ENCODE data around the gene RSRC2. TPM values are rescaled to one million over a fixed set of nuclear protein-coding genes. Genes with fewer than 3 reads are reported as not detected.
"Not testable (repeated sequence)": the region's sequence is repeated elsewhere in the genome, so short reads cannot be mapped to it uniquely, and the experiment has no call there.

RSRC2 gene
- 106 and 126 TPM in 2 replicates for total RNA-seq

GRCh38 chr12:122526683-122527477 is at the start of gene RSRC2, which contains the start of gene KNTC1:
RSRC2 (minus strand) TSS chr12:122526936; CDS start chr12:122526853, 83 bp downstream.
KNTC1 (plus strand) TSS chr12:122527249; CDS start chr12:122530064, 2,815 bp downstream.
- DNase-seq (peak; percentile 85), ATAC-seq (ENCODE audit: low read depth) (peak; percentile 91)
- Mint-ChIP-seq H3K4me1 (peaks cover 43% of the 10 kb centered on the region), H3K27ac (no peak within 1 kb of the TSS), H3K36me3 (ENCODE audit: low read depth) (peaks cover 38% of the 10 kb centered on the region), H3K27me3 (no peaks in the 10 kb centered on the region), H3K4me3 (no peak within 1 kb of the TSS), H3K9me3 (no peaks in the 10 kb centered on the region)
- intact Hi-C loops (cut with micrococcal nuclease): loop anchor here (1.0 to 10.0 kb wide), 8 partner anchors 18 to 708 kb away; partner anchors contain the start of genes DENR, DIABLO, MPHOSPH9 and MTRFR
- CTCF ChIA-PET: interaction anchor here (1.8 kb wide), 1 partner anchor 25 kb away, joined by 7 read pairs; the partner anchor contains the start of gene ZCCHC8
- POLR2A ChIA-PET: interaction anchor here (0.6 to 8.6 kb wide), 25 partner anchors 10 to 1681 kb away, joined by 3 to 202 read pairs (median 4); partner anchors contain the start of genes DENR, DIABLO, MLXIP and MPHOSPH9
- no peak for TF ChIP-seq CTCF (IDR thresholded peaks at IDR 0.05)

GRCh38 chr12:122571821-122572220 is 45.1 kb upstream of the RSRC2 start:
- peaks cover 59% of the 10 kb centered on the region for H3K36me3 Mint-ChIP-seq (ENCODE audit: low read depth)
- TF ChIP-seq CTCF (IDR thresholded peaks at IDR 0.05): no peak
- no peaks in the 10 kb centered on the region for H3K27me3 Mint-ChIP-seq
- H3K4me1 Mint-ChIP-seq: no peaks in the 10 kb centered on the region
- no peak overlapping the region for H3K27ac Mint-ChIP-seq
- no peaks in the 10 kb centered on the region for H3K9me3 Mint-ChIP-seq
- CTCF ChIA-PET: no interaction called here
- H3K4me3 Mint-ChIP-seq: no peak overlapping the region
- DNase-seq (no peak), ATAC-seq (ENCODE audit: low read depth) (no peak)
- POLR2A ChIA-PET: no interaction called here
- intact Hi-C loops (cut with micrococcal nuclease): no loop called here

GRCh38 chr12:122570006-122570405 is 43.3 kb upstream of the RSRC2 start:
- intact Hi-C loops (cut with micrococcal nuclease); H3K27ac Mint-ChIP-seq; H3K4me3 Mint-ChIP-seq; DNase-seq; CTCF ChIA-PET; H3K9me3 Mint-ChIP-seq; H3K27me3 Mint-ChIP-seq; H3K4me1 Mint-ChIP-seq; ATAC-seq (ENCODE audit: low read depth): not testable (repeated sequence)
- H3K36me3 Mint-ChIP-seq (ENCODE audit: low read depth): peaks cover 46% of the 10 kb centered on the region
- POLR2A ChIA-PET: interaction anchor here (0.6 kb wide), 1 partner anchor 303 kb away, joined by 3 read pairs; no protein-coding TSS in a partner anchor

GRCh38 chr12:122569288-122569687 is 42.6 kb upstream of the RSRC2 start:
- Mint-ChIP-seq H3K4me3 (no peak overlapping the region), H3K27ac (no peak overlapping the region), H3K27me3 (no peaks in the 10 kb centered on the region), H3K36me3 (ENCODE audit: low read depth) (peaks cover 41% of the 10 kb centered on the region), H3K4me1 (no peaks in the 10 kb centered on the region), H3K9me3 (no peaks in the 10 kb centered on the region)
- intact Hi-C loops (cut with micrococcal nuclease): no loop called here
- DNase-seq (no peak), ATAC-seq (ENCODE audit: low read depth) (no peak)
- ChIA-PET POLR2A (interaction anchor here (0.6 kb wide), 1 partner anchor 302 kb away, joined by 3 read pairs; no protein-coding TSS in a partner anchor), CTCF (no interaction called here)
- TF ChIP-seq CTCF (IDR thresholded peaks at IDR 0.05): no peak

- intact Hi-C loops (cut with micrococcal nuclease); H3K27ac Mint-ChIP-seq; H3K27me3 Mint-ChIP-seq; CTCF ChIA-PET; ATAC-seq (ENCODE audit: low read depth); H3K4me3 Mint-ChIP-seq; H3K9me3 Mint-ChIP-seq; POLR2A ChIA-PET; DNase-seq; H3K4me1 Mint-ChIP-seq: not testable (repeated sequence)
- H3K36me3 Mint-ChIP-seq (ENCODE audit: low read depth): peaks cover 39% of the 10 kb centered on the region
Measured at GRCh38 chr12:122566816-122567215, 40.1 kb upstream of the RSRC2 start.

- H3K9me3 Mint-ChIP-seq: no peaks in the 10 kb centered on the region
- POLR2A ChIA-PET: no interaction called here
- DNase-seq: no peak
- no peak overlapping the region for H3K4me3 Mint-ChIP-seq
- ATAC-seq (ENCODE audit: low read depth): no peak
- H3K27me3 Mint-ChIP-seq: no peaks in the 10 kb centered on the region
- CTCF ChIA-PET: no interaction called here
- TF ChIP-seq CTCF (IDR thresholded peaks at IDR 0.05): no peak
- no peak overlapping the region for H3K27ac Mint-ChIP-seq
- intact Hi-C loops (cut with micrococcal nuclease): no loop called here
- peaks cover 15% of the 10 kb centered on the region for H3K4me1 Mint-ChIP-seq
- H3K36me3 Mint-ChIP-seq (ENCODE audit: low read depth): peaks cover 28% of the 10 kb centered on the region
Measured at GRCh38 chr12:122563361-122563760, 36.6 kb upstream of the RSRC2 start.

Measured in activated B cell treated with CpG ODN at 0.5 μM for 24 hours (primary cell).